Head of caudate nucleus (tissue), 42 donors: Measurements from ENCODE around the gene C15orf61.

Source experiments
- DNase-seq, 42 donors: peaks; one replicate each; pipeline versions ENCODE4 v3.0.0 to v3.0.0-alpha.2; 2020 to 2021; ENCODE audit warnings: mixed read lengths in 7 of 42
- intact Hi-C: fragments of 100-400 bp; cut with DNase I; formaldehyde crosslinking; loops from one replicate; pipeline ENCODE4 v1.15.0; 2022

Gene C15orf61

GRCh38 chr15:67521029-67521782, at the start of gene C15orf61:
C15orf61 (plus strand) TSS chr15:67521131; CDS start chr15:67521249, 118 bp downstream.
- intact Hi-C loops: loop anchor here (2.0 to 5.0 kb wide), 2 partner anchors 22 to 311 kb away; partner anchors contain the start of gene MAP2K5
- peak; percentile 57 to 93 (median 86) for DNase-seq

GRCh38 chr15:67472957-67473356, 48.0 kb upstream of the C15orf61 start:
- intact Hi-C loops: no loop called here
- DNase-seq: no peak

- intact Hi-C loops: no loop called here
- DNase-seq: no peak
Measured at GRCh38 chr15:67474405-67475110, 46.4 kb upstream of the C15orf61 start.

- DNase-seq: no peak
- intact Hi-C loops: no loop called here
Measured at GRCh38 chr15:67479781-67480505, 41.0 kb upstream of the C15orf61 start.

- intact Hi-C loops: no loop called here
- no peak for DNase-seq
Measured at GRCh38 chr15:67480741-67481140, 40.2 kb upstream of the C15orf61 start.

- intact Hi-C loops: no loop called here
- DNase-seq: no peak
Measured at GRCh38 chr15:67481680-67482079, 39.3 kb upstream of the C15orf61 start.

GRCh38 chr15:67495585-67495984, 25.3 kb upstream of the C15orf61 start:
- DNase-seq: no peak
- intact Hi-C loops: no loop called here

GRCh38 chr15:67501177-67501835, 19.6 kb upstream of the C15orf61 start:
- intact Hi-C loops: no loop called here

GRCh38 chr15:67501836-67502461, 19.0 kb upstream of the C15orf61 start:
- intact Hi-C loops: no loop called here
- peak in 1 of 42 donors; percentile 8 for DNase-seq

More at GRCh38 chr15:67501177-67501835, 19.6 kb upstream of the C15orf61 start:
- peak in 1 of 42 donors; percentile 10 for DNase-seq

GRCh38 chr15:67504056-67504455, 16.9 kb upstream of the C15orf61 start:
- intact Hi-C loops: no loop called here

GRCh38 chr15:67504796-67505195, 16.1 kb upstream of the C15orf61 start:
- intact Hi-C loops: no loop called here
- DNase-seq: no peak

More at GRCh38 chr15:67504056-67504455, 16.9 kb upstream of the C15orf61 start:
- no peak for DNase-seq

- intact Hi-C loops: no loop called here
- DNase-seq: no peak
Measured at GRCh38 chr15:67505675-67506572, 15.0 kb upstream of the C15orf61 start.

- no peak for DNase-seq
- intact Hi-C loops: no loop called here
Measured at GRCh38 chr15:67506775-67507747, 13.9 kb upstream of the C15orf61 start.

- no peak for DNase-seq
- intact Hi-C loops: no loop called here
Measured at GRCh38 chr15:67508407-67508806, 12.5 kb upstream of the C15orf61 start.

- intact Hi-C loops: no loop called here
Measured at GRCh38 chr15:67509918-67510317, 11.0 kb upstream of the C15orf61 start.

GRCh38 chr15:67510597-67511190, 10.2 kb upstream of the C15orf61 start:
- DNase-seq: no peak
- intact Hi-C loops: no loop called here

More at GRCh38 chr15:67509918-67510317, 11.0 kb upstream of the C15orf61 start:
- DNase-seq: no peak
